ENCODE data around the gene FOXP1.

FOXP1 gene

GRCh38 chr3:71348831-71349230 is 234.7 kb downstream of the FOXP1 start:
- H3K4me3 ChIP-seq (ENCODE audit: low read depth, low read length): no peak overlapping the region
- DNase-seq (ENCODE audit: low read depth): no peak
- no peak for TF ChIP-seq CTCF (IDR thresholded peaks at IDR 0.05; ENCODE audit: low read depth, low read length, missing control alignments)

- no peak for TF ChIP-seq CTCF (IDR thresholded peaks at IDR 0.05; ENCODE audit: low read depth, low read length, missing control alignments)
- DNase-seq (ENCODE audit: low read depth): no peak
Observed at GRCh38 chr3:71348001-71348632, 235.4 kb downstream of the FOXP1 start.

GRCh38 chr3:71346061-71346460 is 237.5 kb downstream of the FOXP1 start:
- no peak for DNase-seq (ENCODE audit: low read depth)
- no peak for TF ChIP-seq CTCF (IDR thresholded peaks at IDR 0.05; ENCODE audit: low read depth, low read length, missing control alignments)

More at GRCh38 chr3:71348001-71348632, 235.4 kb downstream of the FOXP1 start:
- H3K4me3 ChIP-seq (ENCODE audit: low read depth, low read length): no peak overlapping the region

GRCh38 chr3:71345429-71346040 is 238.0 kb downstream of the FOXP1 start:
- no peak overlapping the region for H3K4me3 ChIP-seq (ENCODE audit: low read depth, low read length)
- DNase-seq (ENCODE audit: low read depth): no peak
- no peak for TF ChIP-seq CTCF (IDR thresholded peaks at IDR 0.05; ENCODE audit: low read depth, low read length, missing control alignments)

More at GRCh38 chr3:71346061-71346460, 237.5 kb downstream of the FOXP1 start:
- no peak overlapping the region for H3K4me3 ChIP-seq (ENCODE audit: low read depth, low read length)

GRCh38 chr3:71341721-71342120 is 241.8 kb downstream of the FOXP1 start:
- DNase-seq (ENCODE audit: low read depth): no peak
- no peak for TF ChIP-seq CTCF (IDR thresholded peaks at IDR 0.05; ENCODE audit: low read depth, low read length, missing control alignments)
- H3K4me3 ChIP-seq (ENCODE audit: low read depth, low read length): no peak overlapping the region

GRCh38 chr3:71339049-71339448 is 244.5 kb downstream of the FOXP1 start:
- TF ChIP-seq CTCF (IDR thresholded peaks at IDR 0.05; ENCODE audit: low read depth, low read length, missing control alignments): no peak
- DNase-seq (ENCODE audit: low read depth): no peak
- no peak overlapping the region for H3K4me3 ChIP-seq (ENCODE audit: low read depth, low read length)

- no peak for TF ChIP-seq CTCF (IDR thresholded peaks at IDR 0.05; ENCODE audit: low read depth, low read length, missing control alignments)
- DNase-seq (ENCODE audit: low read depth): no peak
- H3K4me3 ChIP-seq (ENCODE audit: low read depth, low read length): no peak overlapping the region
Observed at GRCh38 chr3:71332813-71333212, 250.7 kb downstream of the FOXP1 start.

Data from GM12864 (cell line).